DOHH2 (cell line): ENCODE results near the gene LGI2.

Experiments used
- EZH2phosphoT487 ChIP-seq: fragments of 200-600 bp; sonication (generic); IDR thresholded peaks from 2 replicates; pipeline ENCODE4 v1.6.1; 2017; ENCODE audit warnings: borderline replicate concordance, mild to moderate bottlenecking, antibody characterized with exemption, low read length, moderate library complexity, mixed read lengths
- TF ChIP-seq, protein P1 (sequence below): fragments of 200-600 bp; sonication (generic); IDR thresholded peaks from one replicate; pipeline ENCODE4 v1.5.1; 2014; ENCODE audit warnings: antibody characterized with exemption, mild to moderate bottlenecking, low read depth, low read length; ENCODE audit not compliant: poor library complexity, severe bottlenecking

DNA sequence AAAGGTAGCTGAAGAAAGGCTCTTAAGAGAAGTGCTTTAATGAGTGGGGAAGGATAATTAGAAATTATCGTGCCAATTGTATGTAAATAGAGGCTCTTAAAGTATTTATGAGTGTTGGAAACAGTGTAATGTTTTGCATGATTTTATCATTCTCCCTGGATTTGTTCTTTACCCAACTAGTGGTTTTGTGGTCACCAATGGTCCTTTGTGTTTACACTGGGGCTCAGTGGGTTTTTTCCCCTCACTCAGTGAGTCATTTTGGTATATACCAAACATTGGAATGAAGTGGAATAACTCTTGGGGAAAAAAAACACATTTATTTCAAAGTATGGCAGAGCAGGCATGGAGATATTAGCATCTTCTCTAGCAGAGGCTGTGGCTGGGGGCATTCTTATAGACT lies 20.8 kb upstream of the LGI2 start:
- TF ChIP-seq, protein P1, sequence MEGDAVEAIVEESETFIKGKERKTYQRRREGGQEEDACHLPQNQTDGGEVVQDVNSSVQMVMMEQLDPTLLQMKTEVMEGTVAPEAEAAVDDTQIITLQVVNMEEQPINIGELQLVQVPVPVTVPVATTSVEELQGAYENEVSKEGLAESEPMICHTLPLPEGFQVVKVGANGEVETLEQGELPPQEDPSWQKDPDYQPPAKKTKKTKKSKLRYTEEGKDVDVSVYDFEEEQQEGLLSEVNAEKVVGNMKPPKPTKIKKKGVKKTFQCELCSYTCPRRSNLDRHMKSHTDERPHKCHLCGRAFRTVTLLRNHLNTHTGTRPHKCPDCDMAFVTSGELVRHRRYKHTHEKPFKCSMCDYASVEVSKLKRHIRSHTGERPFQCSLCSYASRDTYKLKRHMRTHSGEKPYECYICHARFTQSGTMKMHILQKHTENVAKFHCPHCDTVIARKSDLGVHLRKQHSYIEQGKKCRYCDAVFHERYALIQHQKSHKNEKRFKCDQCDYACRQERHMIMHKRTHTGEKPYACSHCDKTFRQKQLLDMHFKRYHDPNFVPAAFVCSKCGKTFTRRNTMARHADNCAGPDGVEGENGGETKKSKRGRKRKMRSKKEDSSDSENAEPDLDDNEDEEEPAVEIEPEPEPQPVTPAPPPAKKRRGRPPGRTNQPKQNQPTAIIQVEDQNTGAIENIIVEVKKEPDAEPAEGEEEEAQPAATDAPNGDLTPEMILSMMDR: no peak
- no peak for TF ChIP-seq EZH2phosphoT487
